ENCODE data around the gene ZBTB8A. TPM values are rescaled to one million over a fixed set of nuclear protein-coding genes. Genes with fewer than 3 reads are reported as not detected.
"Not testable (repeated sequence)": the region's sequence is repeated elsewhere in the genome, so short reads cannot be mapped to it uniquely, and the experiment has no call there.

ZBTB8A gene
- total and polyA plus RNA-seq, 3 donors from 2014 or later: 5.6 to 10.6 (median 6.4) TPM

- Histone ChIP-seq H3K4me1 (no peaks in the 10 kb centered on the region), H3K27ac (no peak overlapping the region), H3K27me3 (no peaks in the 10 kb centered on the region), H3K9me3 (no peaks in the 10 kb centered on the region), H3K36me3 (ENCODE audit: low read depth, missing control alignments) (no peaks in the 10 kb centered on the region), H3K4me3 (no peak overlapping the region)
- TF ChIP-seq, protein P1, sequence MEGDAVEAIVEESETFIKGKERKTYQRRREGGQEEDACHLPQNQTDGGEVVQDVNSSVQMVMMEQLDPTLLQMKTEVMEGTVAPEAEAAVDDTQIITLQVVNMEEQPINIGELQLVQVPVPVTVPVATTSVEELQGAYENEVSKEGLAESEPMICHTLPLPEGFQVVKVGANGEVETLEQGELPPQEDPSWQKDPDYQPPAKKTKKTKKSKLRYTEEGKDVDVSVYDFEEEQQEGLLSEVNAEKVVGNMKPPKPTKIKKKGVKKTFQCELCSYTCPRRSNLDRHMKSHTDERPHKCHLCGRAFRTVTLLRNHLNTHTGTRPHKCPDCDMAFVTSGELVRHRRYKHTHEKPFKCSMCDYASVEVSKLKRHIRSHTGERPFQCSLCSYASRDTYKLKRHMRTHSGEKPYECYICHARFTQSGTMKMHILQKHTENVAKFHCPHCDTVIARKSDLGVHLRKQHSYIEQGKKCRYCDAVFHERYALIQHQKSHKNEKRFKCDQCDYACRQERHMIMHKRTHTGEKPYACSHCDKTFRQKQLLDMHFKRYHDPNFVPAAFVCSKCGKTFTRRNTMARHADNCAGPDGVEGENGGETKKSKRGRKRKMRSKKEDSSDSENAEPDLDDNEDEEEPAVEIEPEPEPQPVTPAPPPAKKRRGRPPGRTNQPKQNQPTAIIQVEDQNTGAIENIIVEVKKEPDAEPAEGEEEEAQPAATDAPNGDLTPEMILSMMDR (IDR thresholded peaks at IDR 0.05): no peak
- no peak for TF ChIP-seq POLR2A (IDR thresholded peaks at IDR 0.05)
- 80 to 90% methylated on average over 10 to 11 of the region's 11 CpGs for WGBS, 2 donors
- intact Hi-C loops (cut with DNase I; ENCODE audit: low total_unique reads): no loop called here
- no peak for DNase-seq
These were observed 88.5 kb downstream of the ZBTB8A start for GRCh38 chr1:32627596-32628162.

DNA sequence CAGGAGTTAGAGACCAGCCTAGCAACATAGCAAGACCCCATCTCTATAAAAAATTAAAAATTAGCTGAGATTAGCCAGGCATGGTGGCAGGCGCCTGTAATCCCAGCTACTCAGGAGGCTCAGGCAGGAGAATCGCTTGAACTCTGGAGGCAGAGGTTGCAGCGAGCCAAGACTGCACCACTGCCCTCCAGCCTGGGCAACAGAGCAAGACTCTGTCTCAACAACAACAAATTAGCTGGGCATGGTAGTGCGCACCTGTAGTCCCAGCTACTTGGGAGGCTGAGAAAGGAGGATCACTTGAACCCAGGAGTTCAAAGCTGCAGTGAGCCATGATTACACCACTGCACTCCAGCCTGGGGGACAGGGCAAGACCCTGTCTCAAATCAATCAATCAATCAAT, 90.9 kb downstream of the ZBTB8A start:
- H3K27ac ChIP-seq; H3K4me1 ChIP-seq; intact Hi-C loops (cut with DNase I; ENCODE audit: low total_unique reads); H3K27me3 ChIP-seq; H3K36me3 ChIP-seq (ENCODE audit: low read depth, missing control alignments); H3K9me3 ChIP-seq; H3K4me3 ChIP-seq; DNase-seq: not testable (repeated sequence)
- 86 to 97% methylated on average over 4 of the region's 4 CpGs for WGBS, 2 donors

DNA sequence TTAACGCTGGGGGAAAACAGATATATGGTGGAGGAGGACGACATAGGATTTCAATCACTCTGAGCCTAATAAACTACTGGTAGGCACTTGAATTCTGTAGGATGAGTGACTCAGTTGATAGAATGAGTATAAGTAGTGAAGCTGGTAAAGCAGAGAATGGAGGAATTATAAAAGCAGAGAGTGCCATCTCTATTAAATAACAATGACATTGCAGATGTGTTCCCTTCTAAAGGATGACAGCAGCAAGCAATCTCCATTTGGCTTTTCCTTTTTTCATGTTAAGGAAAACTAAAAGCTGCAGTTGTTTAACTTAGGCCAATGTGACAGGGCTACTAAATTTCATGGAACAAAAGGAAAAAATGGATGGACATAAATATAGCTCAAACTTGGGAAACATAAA, 93.6 kb downstream of the ZBTB8A start:
- no peaks in the 10 kb centered on the region for H3K4me1 ChIP-seq
- H3K9me3 ChIP-seq: no peaks in the 10 kb centered on the region
- TF ChIP-seq POLR2A (IDR thresholded peaks at IDR 0.05): no peak
- TF ChIP-seq, protein P1 (IDR thresholded peaks at IDR 0.05): no peak
- WGBS, 2 donors: 64 to 78% methylated on average over 2 of the region's 2 CpGs
- no peaks in the 10 kb centered on the region for H3K27me3 ChIP-seq
- DNase-seq: no peak
- H3K36me3 ChIP-seq (ENCODE audit: low read depth, missing control alignments): no peaks in the 10 kb centered on the region
- no peak overlapping the region for H3K4me3 ChIP-seq
- intact Hi-C loops (cut with DNase I; ENCODE audit: low total_unique reads): no loop called here
- no peak overlapping the region for H3K27ac ChIP-seq

- WGBS, 2 donors: 94 to 97% methylated on average over 8 of the region's 8 CpGs
- intact Hi-C loops (cut with DNase I; ENCODE audit: low total_unique reads): no loop called here
These were observed 96.5 kb downstream of the ZBTB8A start for GRCh38 chr1:32635508-32636277.

GRCh38 chr1:32636914-32637645, 97.9 kb downstream of the ZBTB8A start:
- WGBS, 2 donors: 87 to 90% methylated on average over 16 of the region's 16 CpGs
- Histone ChIP-seq H3K27ac (no peak overlapping the region), H3K27me3 (no peaks in the 10 kb centered on the region), H3K4me3 (no peak overlapping the region), H3K36me3 (ENCODE audit: low read depth, missing control alignments) (no peaks in the 10 kb centered on the region), H3K9me3 (no peaks in the 10 kb centered on the region), H3K4me1 (no peaks in the 10 kb centered on the region)
- intact Hi-C loops (cut with DNase I; ENCODE audit: low total_unique reads): no loop called here
- TF ChIP-seq, protein P1 (IDR thresholded peaks at IDR 0.05): no peak
- TF ChIP-seq POLR2A (IDR thresholded peaks at IDR 0.05): no peak
- DNase-seq: no peak

More at GRCh38 chr1:32635508-32636277, 96.5 kb downstream of the ZBTB8A start:
- DNase-seq: no peak
- no peak overlapping the region for H3K4me3 ChIP-seq
- H3K27me3 ChIP-seq: no peaks in the 10 kb centered on the region
- no peaks in the 10 kb centered on the region for H3K36me3 ChIP-seq (ENCODE audit: low read depth, missing control alignments)
- H3K27ac ChIP-seq: no peak overlapping the region
- TF ChIP-seq, protein P1 (IDR thresholded peaks at IDR 0.05): no peak
- no peak for TF ChIP-seq POLR2A (IDR thresholded peaks at IDR 0.05)
- no peaks in the 10 kb centered on the region for H3K9me3 ChIP-seq
- no peaks in the 10 kb centered on the region for H3K4me1 ChIP-seq
